Esophagus muscularis mucosa (tissue), 3 donors: Measurements from ENCODE around the gene C4orf50.

Experiments used
- EP300 ChIP-seq: sonication (generic); formaldehyde crosslinking; IDR thresholded peaks from one replicate; pipeline ENCODE4 v1.6.1; 2017; ENCODE audit warnings: antibody characterized with exemption
- TF ChIP-seq, protein P1 (sequence below), 3 experiments: fragments of 200-600 bp in 2 of 3; fragments of 450-650 bp in 1 of 3; sonication (generic) in 2 of 3; IDR thresholded peaks; one replicate each; pipeline ENCODE4 v1.5.1; 2017 to 2019; ENCODE audit warnings: antibody characterized with exemption in 3 of 3, mild to moderate bottlenecking in 2 of 3, moderate library complexity in 1 of 3

DNA sequence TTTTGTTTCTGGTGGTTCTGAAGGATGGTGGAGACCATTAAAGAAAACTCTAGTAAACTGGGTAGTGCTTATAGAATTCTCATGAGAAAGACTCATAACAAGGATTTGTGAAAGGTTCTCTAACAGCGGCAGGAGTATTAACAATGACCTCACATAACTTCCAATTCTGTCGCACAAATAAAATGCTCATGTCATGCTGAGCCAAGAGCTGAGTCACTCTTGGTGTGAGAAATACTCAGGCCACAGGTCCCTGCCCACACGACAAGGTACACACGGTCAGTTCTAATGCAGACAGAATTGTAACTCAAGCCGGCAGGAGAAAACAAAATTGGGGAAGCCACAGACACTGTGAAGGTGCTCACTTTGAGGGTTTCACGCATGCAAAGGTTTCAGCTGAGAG, 34.4 kb upstream of the C4orf50 start:
- TF ChIP-seq, protein P1, sequence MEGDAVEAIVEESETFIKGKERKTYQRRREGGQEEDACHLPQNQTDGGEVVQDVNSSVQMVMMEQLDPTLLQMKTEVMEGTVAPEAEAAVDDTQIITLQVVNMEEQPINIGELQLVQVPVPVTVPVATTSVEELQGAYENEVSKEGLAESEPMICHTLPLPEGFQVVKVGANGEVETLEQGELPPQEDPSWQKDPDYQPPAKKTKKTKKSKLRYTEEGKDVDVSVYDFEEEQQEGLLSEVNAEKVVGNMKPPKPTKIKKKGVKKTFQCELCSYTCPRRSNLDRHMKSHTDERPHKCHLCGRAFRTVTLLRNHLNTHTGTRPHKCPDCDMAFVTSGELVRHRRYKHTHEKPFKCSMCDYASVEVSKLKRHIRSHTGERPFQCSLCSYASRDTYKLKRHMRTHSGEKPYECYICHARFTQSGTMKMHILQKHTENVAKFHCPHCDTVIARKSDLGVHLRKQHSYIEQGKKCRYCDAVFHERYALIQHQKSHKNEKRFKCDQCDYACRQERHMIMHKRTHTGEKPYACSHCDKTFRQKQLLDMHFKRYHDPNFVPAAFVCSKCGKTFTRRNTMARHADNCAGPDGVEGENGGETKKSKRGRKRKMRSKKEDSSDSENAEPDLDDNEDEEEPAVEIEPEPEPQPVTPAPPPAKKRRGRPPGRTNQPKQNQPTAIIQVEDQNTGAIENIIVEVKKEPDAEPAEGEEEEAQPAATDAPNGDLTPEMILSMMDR (IDR thresholded peaks at IDR 0.05): no peak
- TF ChIP-seq EP300: no peak
